ENCODE measurements around the gene FBXO34. TPM values are rescaled to one million over a fixed set of nuclear protein-coding genes. Genes with fewer than 3 reads are reported as not detected.

Gene FBXO34
- total RNA-seq, 2 donors from 2014 or later = 39.8 to 70.9 TPM

DNA sequence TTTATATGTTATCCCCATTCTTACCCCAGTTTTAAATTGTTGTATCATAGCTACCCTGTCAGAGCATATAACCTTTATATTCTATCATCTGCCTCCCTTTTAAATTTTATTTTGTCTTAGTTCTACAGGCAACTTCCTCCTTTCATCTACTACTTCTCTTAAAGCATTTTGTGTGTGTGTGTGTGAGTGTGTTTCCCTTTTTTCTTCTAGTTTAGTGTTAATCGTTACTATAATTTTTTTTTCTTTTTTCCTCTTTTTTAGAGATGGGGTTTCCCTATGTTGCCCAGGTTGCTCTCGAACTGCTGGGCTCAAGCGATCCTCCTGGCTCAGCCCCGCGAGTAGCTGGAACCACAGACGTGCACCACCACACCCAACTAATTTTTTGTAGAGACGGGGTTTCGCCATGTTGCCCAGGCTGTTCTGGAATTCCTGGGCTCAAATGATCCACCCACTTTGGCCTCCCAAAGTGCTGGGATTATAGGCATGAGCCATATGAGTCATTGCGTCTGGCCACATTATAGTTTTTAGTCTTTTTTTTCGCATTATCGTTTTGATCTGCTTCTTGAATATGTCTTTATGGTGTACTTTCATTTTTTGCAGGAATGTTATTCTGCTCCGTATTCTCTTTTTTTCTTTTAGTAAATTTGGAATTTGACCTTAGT lies 33.1 kb upstream of the FBXO34 start:
- Histone ChIP-seq H3K4me1 (no peaks in the 10 kb centered on the region), H3K9ac (ENCODE audit: low read depth in 2 of 2, low read length in 2 of 2) (no peak overlapping the region), H3K9me3 (no peaks in the 10 kb centered on the region), H3K27me3 (peaks cover 6% of the 10 kb centered on the region), H3K36me3 (no peaks in the 10 kb centered on the region), H3K27ac (no peak overlapping the region), H3K4me3 (no peak overlapping the region)
- no peak for DNase-seq
- intact Hi-C loops (cut with DNase I) = no loop called here
- no peak for TF ChIP-seq CTCF (IDR thresholded peaks at IDR 0.05)

DNA sequence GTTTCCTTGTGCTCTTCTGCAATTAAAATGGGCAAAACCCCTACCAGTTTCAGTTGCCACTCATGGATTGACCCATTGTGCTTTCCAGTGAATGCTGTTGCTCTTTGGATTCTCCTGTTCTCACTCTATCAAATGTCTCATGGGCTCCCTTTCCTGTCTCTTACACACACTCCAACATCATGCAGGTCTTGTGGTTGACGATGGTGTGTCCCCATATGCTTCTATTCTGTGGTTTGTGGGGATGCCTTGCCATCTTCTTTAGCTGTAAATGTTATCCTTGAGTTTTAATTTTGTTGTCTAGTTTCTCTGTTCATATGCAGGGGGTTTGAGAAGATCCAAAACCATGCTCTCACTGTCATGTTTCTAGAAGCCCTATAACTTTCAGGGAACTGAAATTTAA lies 31.9 kb upstream of the FBXO34 start:
- intact Hi-C loops (cut with DNase I) = no loop called here
- DNase-seq = no peak
- no peak for TF ChIP-seq CTCF (IDR thresholded peaks at IDR 0.05)
- Histone ChIP-seq H3K27me3 (peaks cover 6% of the 10 kb centered on the region), H3K9me3 (no peaks in the 10 kb centered on the region), H3K4me1 (no peaks in the 10 kb centered on the region), H3K9ac (ENCODE audit: low read depth in 2 of 2, low read length in 2 of 2) (no peak overlapping the region), H3K36me3 (no peaks in the 10 kb centered on the region), H3K4me3 (no peak overlapping the region), H3K27ac (no peak overlapping the region)

DNA sequence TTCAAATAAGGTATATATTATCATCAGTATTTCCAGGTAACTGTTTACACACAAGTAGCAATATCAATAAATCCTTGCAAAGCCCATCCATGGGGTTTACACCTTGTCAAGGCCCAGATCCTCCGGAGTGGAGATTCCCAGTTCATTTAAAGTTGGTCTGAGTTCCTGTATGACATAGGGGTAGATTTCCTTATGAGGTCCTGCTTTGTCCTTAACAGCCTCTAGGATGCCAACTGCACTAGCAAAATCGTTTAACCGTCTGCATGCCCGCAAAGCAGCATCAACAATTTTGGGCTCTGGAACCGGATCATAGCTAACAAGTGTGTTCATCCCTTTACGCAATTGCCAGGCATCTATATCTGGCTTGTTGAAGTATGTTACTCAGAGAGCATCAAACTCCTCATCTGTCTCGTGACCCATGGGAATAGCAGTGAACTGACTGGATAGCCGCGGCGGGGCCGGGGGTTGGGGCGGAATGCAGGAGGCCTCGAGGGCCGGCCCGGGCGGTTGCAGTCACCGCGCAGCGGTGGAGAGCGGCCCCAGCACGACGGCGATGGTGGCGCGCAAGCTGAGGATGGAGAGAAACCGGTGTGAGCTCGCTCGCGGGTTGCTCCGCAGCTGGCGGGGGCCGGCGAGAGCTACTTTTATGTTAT lies 30.6 kb upstream of the FBXO34 start:
- Histone ChIP-seq H3K27ac (no peak overlapping the region), H3K27me3 (peaks cover 6% of the 10 kb centered on the region), H3K4me3 (no peak overlapping the region), H3K9ac (ENCODE audit: low read depth in 2 of 2, low read length in 2 of 2) (no peak overlapping the region), H3K4me1 (no peaks in the 10 kb centered on the region), H3K36me3 (no peaks in the 10 kb centered on the region), H3K9me3 (no peaks in the 10 kb centered on the region)
- DNase-seq = no peak
- intact Hi-C loops (cut with DNase I) = loop anchor here (10.0 kb wide), 1 partner anchor 184 kb away; no protein-coding TSS in a partner anchor
- TF ChIP-seq CTCF (IDR thresholded peaks at IDR 0.05) = no peak

DNA sequence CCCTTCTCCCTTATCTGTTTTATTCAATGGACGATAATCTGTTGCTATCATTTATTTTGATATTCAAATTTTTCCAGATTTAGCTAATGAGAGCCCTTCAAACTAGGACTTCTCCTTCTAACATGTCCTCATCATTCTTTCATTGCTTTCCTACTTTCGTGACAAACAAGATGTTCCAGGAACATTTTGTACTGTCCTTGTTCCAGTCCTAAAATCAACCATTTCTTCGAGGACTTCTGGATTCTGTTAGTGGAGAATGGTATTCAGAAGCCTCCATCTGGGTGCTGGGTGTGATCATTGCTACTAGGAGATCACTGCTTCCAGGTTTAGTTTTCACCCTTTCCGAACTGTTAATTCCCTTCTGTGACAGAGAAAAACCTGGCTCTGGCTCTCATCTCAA lies 29.5 kb upstream of the FBXO34 start:
- Histone ChIP-seq H3K27ac (no peak overlapping the region), H3K4me1 (no peaks in the 10 kb centered on the region), H3K27me3 (peaks cover 6% of the 10 kb centered on the region), H3K9ac (ENCODE audit: low read depth in 2 of 2, low read length in 2 of 2) (no peak overlapping the region), H3K4me3 (no peak overlapping the region), H3K36me3 (no peaks in the 10 kb centered on the region), H3K9me3 (no peaks in the 10 kb centered on the region)
- no peak for TF ChIP-seq CTCF (IDR thresholded peaks at IDR 0.05)
- intact Hi-C loops (cut with DNase I) = loop anchor here (10.0 kb wide), 1 partner anchor 183 kb away; no protein-coding TSS in a partner anchor
- no peak for DNase-seq

DNA sequence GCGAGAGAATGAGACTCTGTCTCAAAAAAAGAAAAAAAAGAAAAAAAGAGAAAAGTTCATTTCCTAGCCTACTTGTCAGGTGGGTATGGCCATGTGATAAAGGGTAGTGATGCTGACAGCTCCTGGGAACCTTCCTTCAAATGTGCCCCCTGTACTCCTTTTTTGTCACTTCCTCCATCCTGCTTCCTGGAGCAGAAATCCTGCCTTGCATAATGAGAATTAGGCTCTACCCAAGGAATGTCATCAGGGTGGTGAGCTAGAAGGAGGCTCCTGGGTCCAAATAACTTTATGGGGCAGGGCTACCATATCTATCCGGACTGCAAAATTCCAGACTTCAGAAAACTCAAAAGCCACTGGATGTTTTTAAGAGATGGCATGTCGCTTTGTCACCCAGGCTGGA lies 27.8 kb upstream of the FBXO34 start:
- TF ChIP-seq CTCF (IDR thresholded peaks at IDR 0.05) = no peak
- intact Hi-C loops (cut with DNase I) = loop anchor here (10.0 kb wide), 1 partner anchor 181 kb away; no protein-coding TSS in a partner anchor
- Histone ChIP-seq H3K27me3 (peaks cover 6% of the 10 kb centered on the region), H3K9ac (ENCODE audit: low read depth in 2 of 2, low read length in 2 of 2) (no peak overlapping the region), H3K36me3 (no peaks in the 10 kb centered on the region), H3K27ac (no peak overlapping the region), H3K4me1 (no peaks in the 10 kb centered on the region), H3K9me3 (no peaks in the 10 kb centered on the region), H3K4me3 (no peak overlapping the region)
- no peak for DNase-seq

Data from colonic mucosa (tissue), 4 donors.